ENCODE results near the gene ARHGEF4.

The ARHGEF4 gene

GRCh38 chr2:130836501-130837174 lies at the start of gene ARHGEF4:
Gene ARHGEF4 (plus strand): TSS chr2:130836914. CDS start chr2:130836954, 40 bp downstream.
- DNase-seq (ENCODE audit: low read depth in 2 of 2): no peak

GRCh38 chr2:130787841-130788240 lies 48.9 kb upstream of the ARHGEF4 start:
- DNase-seq (ENCODE audit: low read depth in 2 of 2): no peak

GRCh38 chr2:130790312-130790711 lies 46.4 kb upstream of the ARHGEF4 start:
- no peak for DNase-seq (ENCODE audit: low read depth in 2 of 2)

DNA sequence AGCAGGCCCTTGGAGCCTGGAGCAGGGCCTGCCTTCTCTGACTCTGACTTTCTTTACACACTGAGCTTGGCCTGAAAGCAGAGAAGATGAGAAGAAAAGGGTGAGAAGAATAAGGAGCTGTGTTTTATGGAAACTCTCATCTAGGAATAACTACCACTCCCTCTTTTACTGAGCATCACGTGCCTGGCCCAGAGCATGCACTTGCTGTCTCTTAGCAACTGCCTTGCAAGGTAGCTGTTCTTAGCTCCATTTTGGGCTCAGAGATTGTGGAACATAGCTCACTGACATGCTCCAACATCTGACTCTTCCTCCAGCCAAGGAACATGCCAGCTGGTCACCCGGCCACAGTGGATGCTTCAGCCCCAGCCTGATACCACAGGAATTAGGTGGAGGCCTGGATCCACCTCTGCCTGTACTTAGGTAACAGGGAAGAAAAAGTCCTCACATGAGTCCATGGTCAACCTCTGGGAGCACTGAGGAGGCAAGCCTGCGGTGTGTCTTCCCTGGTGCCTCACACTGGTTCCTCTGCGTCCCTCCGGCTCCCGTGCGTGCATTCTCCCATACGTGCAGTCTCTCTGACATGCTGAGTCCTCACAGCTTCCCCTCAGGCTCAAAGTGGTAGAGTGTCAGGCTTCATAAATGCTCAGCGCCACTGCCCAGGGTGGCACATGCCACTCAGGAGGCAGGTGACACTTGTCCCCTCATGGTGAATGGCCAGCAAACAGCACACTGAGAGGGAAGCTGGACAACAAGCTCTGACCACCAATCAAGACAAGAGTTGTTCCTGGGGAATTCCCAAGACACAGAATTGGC lies 45.7 kb upstream of the ARHGEF4 start:
- DNase-seq (ENCODE audit: low read depth in 2 of 2): no peak

DNA sequence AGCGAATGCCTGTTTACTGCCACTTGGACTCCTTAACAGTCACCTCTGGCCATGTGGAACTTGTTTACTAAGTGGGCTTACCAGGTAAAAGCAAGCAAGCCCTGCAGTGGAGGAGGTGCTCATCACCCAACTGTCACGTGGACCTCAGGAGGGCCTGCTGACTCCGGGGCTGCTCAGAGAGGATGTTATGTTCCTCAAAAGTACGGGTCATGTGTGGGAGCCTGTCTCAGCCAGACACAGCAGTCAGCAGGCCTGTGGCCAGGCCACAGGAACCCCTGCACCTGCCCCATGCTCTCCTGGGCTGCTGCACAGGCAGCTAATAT lies 45.1 kb upstream of the ARHGEF4 start:
- DNase-seq (ENCODE audit: low read depth in 2 of 2): no peak

DNA sequence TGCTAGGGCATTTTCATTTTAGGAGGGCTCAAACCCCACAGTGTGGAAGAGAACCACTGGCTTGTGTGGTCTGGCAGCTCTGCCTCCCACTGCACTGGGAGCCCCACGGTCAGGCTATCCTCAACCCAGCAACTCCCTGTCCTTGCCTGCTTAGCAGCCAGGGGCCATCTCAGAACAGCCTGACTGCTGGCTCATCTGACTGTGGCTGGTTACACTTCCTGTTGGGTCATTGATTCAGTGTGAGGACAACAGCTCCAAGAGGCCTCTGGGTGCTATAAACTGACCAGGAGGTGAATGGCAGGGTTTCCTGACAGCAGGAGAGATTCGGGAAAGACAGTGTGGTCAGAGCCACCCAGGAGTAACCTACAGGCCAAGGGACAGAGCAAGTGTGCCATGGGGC lies 41.3 kb upstream of the ARHGEF4 start:
- DNase-seq (ENCODE audit: low read depth in 2 of 2): no peak

DNA sequence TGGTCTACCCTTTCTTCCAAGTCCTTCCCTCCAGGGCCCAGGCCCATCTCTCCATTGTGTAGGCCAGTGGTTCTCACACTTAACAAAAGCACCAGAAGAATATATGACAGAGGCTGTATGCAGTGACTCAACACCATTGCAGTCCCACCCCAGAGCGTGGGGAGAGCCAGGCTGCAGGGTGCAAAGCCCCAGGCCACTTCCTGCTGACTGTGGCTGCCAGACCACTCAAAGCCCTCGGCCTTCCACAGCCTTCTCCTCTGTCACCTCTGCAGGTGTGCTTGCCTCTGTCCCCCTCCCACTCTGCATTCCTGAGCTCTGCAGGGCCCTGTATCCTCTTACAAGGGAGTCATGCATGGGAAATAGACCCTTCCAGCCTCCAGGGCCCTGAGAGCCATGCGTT lies 40.4 kb upstream of the ARHGEF4 start:
- peak in 1 of 2 donors; percentile 8 for DNase-seq (ENCODE audit: low read depth in 2 of 2)

DNA sequence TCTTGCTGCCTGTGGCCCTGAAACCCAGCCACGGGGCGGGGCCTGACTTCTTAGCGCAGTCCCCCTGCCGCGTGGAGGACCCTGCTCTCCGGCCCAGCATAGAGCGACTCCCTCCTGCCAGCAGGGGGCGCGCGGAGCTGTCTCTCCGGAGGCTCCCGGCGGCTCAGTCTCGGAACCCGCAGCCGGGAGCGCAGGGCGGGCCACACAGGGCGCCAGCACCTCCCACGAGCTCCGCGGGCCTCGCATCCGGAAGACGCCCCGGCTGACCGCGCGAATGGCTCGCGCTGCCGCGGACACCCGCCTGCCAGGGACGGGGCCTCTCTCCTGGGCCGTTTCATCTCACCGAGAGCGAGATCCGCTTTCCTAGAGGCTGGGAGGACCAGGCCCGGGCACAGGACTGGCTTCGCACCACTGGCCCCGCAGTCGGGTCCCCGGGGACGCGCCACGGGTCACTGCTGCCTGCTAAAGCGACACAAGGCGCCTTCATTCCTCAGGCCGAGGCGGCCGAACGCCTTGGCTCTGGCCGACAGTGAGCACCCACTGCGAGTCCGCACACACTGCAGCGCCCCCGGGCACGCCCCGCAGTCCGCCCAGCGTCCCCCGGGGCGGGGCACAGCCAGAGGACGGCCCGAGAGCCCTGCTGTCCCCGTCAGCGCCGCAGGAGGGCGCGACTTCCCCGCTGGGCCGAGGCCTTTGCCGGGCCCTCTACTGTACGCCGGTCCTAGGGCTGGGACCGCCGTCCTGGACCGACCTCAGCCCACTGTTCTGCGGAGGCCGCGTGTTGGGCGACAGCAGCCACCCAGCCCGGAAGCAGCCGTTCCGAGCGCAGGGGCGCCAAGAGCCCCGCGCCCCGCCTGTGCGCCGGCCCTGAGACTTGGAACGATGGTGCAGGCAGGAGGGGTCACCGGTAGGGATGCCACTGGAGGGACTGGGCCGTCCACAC lies 39.0 kb upstream of the ARHGEF4 start:
- DNase-seq (ENCODE audit: low read depth in 2 of 2): peak; percentile 81 to 90

DNA sequence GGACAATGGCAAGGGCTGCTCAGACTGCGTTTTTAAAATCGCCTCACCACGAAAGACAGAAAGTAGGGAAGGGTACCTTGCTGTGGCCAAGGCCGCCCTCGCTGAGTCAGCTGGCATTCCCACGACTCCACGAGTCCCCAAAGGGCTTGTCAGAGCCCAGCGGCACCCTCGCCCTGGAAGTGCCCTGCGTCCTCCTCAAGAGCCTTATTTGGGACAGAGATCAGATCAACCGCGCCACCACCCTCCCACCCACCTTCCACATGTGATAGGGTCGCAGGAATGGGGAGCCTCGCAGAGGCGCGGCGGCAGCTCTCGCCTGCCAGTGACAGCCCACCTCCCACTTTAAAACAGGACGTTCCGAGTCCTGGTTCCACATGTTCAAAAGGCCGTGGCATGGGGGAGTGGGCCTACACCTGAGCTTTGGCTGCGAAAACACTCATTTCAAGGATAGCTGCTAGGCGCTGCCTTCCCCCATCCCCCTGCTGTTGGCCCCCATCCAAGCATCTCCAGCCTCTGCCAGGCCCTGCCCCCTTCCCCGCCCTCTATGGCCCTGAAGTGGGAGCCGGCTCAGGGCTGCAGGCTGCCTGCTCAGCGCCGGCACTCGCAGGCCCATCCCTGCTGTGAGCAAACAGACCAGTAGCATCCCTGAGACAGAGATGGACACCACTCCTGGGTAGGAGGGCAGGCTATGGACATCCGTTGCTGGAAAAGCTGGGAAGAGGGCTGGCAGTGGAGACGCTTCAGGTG lies 38.1 kb upstream of the ARHGEF4 start:
- DNase-seq (ENCODE audit: low read depth in 2 of 2): no peak

DNA sequence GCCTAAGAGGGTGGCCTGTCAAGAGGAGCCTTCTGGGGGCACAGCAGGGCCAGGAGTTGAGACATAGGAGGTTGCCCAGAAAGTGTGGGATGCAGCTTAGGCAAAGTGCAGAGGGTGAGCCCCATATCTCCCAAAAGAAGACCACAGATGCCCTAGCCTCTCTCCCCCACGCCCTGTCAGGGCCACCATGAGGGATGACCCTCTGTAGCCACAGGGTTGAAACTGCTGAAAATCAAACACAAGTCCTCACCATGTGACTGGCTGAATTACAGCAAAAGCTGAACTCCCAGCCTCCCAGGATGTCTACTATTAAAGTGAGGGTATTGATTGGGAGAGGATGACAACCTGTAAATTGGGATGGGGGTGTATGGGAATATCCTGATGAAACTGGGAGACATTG lies 37.4 kb upstream of the ARHGEF4 start:
- no peak for DNase-seq (ENCODE audit: low read depth in 2 of 2)

DNA sequence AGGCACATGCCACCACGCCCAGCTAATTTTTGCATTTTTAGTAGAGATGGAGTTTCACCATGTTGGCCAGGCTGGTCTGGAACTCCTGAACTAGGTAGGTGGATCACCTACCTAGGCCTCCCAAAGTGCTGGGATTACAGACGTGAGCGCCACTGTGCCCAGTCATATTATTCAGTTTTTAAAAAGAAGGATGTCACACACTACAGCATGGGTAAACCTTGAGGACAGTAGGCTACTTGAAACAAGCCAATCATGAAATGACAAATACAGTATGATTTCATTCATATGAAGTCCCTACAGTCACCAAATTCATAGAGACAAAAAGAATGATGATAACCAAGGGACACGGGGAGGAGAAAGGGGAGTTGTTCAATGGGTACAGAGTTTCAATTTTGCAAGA lies 31.1 kb upstream of the ARHGEF4 start:
- no peak for DNase-seq (ENCODE audit: low read depth in 2 of 2)

GRCh38 chr2:130806370-130806769 lies 30.3 kb upstream of the ARHGEF4 start:
- no peak for DNase-seq (ENCODE audit: low read depth in 2 of 2)

DNA sequence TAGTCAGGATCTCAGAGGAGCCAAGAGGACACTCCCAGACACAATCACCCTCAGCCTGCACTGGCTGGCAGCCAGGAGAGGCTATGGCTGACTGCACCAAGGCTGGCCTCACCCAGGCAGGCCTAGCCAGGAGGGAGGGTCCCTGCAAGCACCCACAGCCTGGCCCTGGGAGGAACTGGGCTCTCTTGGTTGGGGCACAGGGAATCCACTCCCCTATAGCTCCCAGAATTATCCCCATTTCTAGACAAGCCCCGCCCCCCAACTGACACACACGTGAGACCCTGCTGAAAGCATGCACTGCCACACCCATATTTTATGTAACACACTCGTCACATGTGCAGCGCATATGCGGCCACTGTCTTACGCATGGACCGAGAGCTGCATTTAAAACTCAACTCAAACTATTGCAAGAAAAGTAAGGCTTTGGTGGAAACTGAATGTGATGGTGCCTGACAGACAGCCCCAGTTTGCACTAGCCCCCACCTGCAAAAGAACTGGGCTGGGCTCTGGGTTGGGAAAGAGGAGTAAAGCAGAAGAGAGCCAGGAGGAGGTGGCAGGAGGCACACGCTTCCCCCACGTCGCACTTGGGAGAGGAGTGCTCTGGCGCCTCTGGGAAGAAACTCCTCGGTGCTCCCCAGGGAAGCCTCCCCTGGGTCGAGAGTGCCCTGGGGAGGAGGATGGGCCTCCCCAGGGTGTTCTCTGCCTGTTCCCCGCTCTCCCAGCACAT lies 28.9 kb upstream of the ARHGEF4 start:
- DNase-seq (ENCODE audit: low read depth in 2 of 2): no peak

GRCh38 chr2:130808482-130809268 lies 28.0 kb upstream of the ARHGEF4 start:
- no peak for DNase-seq (ENCODE audit: low read depth in 2 of 2)

DNA sequence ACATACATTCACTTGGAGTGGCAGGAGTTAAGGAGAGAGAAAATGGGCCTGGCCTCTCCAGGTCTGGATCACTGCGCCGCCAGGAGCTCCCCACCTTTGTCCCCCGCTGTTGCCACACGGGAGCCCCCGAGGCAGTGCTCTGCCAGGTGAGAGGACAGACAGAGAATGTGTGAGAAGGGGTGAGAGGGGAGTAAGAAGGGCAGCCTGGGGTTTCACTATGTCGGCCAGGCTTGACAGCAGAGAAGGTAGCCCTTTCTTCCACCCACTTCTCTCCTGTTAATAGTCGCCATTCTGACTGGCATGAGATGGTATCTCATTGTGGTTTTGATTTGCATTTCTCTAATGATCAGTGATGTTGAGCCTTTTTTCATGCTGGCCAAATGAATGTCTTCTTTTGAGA lies 26.2 kb upstream of the ARHGEF4 start:
- no peak for DNase-seq (ENCODE audit: low read depth in 2 of 2)

DNA sequence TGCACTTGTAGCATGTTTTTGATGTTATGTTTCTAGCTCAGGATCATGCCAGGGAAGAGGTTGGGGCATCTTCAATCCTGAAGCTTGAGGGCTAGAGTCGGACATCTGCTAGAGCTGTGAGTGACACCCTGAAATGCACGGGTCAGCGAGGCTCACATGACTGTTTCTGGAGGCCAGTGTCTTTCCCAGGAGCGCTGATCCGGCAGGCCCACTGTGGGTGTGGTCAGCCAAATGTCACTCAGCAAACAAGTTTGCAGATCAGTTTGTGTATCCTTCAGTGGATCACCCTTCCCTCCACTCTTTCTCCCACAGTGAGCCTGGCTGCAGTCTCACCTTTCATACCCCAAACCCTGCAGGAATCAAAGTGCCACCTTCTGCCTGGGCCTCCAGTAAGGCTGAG lies 23.0 kb upstream of the ARHGEF4 start:
- DNase-seq (ENCODE audit: low read depth in 2 of 2): no peak

DNA sequence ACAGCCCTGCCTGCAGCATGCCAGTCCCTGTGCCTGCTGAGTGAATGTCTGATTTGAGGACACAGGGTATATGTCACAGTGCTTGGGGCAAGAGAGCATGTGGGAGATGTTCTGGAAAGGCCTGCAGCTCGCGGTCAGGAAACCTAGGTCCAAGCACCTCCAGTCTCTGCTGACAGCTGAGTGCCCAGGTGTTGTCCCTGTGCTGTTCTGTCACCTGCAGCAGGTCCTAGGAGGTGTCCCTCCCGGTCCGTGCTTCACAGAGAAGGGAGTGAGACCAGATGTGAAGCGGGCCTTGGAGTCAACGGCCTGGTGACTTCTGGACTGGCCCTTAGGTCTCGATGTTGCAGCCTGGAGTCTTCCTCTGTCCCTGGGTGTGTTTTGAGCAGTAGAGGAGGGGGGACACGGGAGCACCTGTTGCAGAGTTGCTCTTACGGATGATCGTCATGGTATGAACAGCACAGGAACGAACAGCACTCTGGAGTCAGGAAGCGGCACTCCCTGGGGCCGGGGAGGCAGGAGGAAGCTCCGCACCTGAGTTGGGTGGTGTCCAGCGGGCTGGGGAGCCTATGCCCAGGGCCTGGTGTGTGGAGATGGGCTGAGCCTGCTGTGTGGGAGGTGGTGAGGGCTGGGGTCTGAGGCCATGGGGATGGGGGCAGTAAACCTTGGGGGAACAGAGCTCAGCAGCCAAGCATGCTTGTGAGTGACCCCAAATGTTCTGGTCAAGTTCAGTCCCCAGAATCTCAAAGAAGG lies 21.6 kb upstream of the ARHGEF4 start:
- no peak for DNase-seq (ENCODE audit: low read depth in 2 of 2)

- no peak for DNase-seq (ENCODE audit: low read depth in 2 of 2)
Measured at GRCh38 chr2:130818809-130819208, 17.9 kb upstream of the ARHGEF4 start.

DNA sequence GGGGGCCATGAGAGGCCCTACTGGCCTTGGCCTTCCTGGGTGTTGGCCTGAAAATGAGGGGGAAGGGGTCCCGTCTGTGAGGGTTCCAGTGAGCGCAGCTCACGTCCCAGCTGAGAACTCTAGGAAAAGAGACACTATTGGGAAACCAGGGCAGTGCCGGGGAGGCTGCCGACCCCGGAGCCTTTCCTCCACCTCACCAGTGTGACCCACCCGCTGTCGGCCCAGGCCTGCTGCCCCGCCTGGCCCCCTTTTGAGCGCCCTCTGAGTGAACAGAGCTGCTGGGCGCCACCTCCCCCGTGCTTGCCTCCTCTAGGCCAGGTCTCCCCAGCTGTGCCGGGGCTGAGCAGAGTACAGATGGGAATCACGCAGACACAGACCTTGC lies 17.5 kb upstream of the ARHGEF4 start:
- DNase-seq (ENCODE audit: low read depth in 2 of 2): no peak
